Right cardiac atrium (tissue), 5 donors: ENCODE measurements around the gene COQ3. TPM values are rescaled to one million over a fixed set of nuclear protein-coding genes. Genes with fewer than 3 reads are reported as not detected.
A peak's percentile ranks its signal among the peaks of the same experiment; 100 is the strongest.
"Not testable (repeated sequence)": the region's sequence is repeated elsewhere in the genome, so short reads cannot be mapped to it uniquely, and the experiment has no call there.

Experiments used
- ATAC-seq, 2 donors: fragments of 200-7000 bp; cut with Tn5 transposase; one replicate each; pipeline versions ENCODE4 v1.8.0 to v1.9.1; 2020; ENCODE audit warnings: moderate library complexity in 2 of 2, mild to moderate bottlenecking in 1 of 2
- DNase-seq, 3 donors: peaks; one replicate each; pipeline ENCODE4 v3.0.0-alpha.2; 2020
- H3K27ac ChIP-seq: one replicate; pipeline ENCODE4 v1.5.1; 2013; ENCODE audit warnings: mild to moderate bottlenecking, low read length, control low read depth, moderate library complexity
- H3K27me3 ChIP-seq: one replicate; pipeline ENCODE4 v1.6.1; 2013; ENCODE audit not compliant: control insufficient read depth, insufficient read depth
- H3K4me1 ChIP-seq: one replicate; pipeline ENCODE4 v1.6.1; 2013; ENCODE audit warnings: low read length; ENCODE audit not compliant: control insufficient read depth, insufficient read depth
- H3K4me3 ChIP-seq: one replicate; pipeline ENCODE4 v1.5.1; 2013; ENCODE audit warnings: low read length, control low read depth
- H3K9me3 ChIP-seq: one replicate; pipeline ENCODE4 v1.6.1; 2013; ENCODE audit warnings: low read length; ENCODE audit not compliant: control insufficient read depth
- WGBS: extraction: QIAGEN DNeasy Blood & Tissue Kit; methylation state at CpG from one replicate; pipeline ENCODE4 v1.1.7; 2013; 5-methylcytosine and 5-hydroxymethylcytosine counted together
- intact Hi-C, 4 donors: fragments of 100-400 bp; cut with DNase I; formaldehyde crosslinking; loops; one replicate each; pipeline versions ENCODE4 v1.11.0 to v1.14.0; 2022 to 2023
- polyA plus RNA-seq: library from polyadenylated mRNA; stranded (reverse); fragments of 200-250 nt; gene quantifications from one replicate; pipeline ENCODE4 v1.2.3, GENCODE V29; 2013
- total RNA-seq, 4 donors: library from RNA; stranded (reverse); fragmentation: NEBNext Ultra II Directional; extraction: Animal tissue kit (Norgen Biotek cat#: 25700); gene quantifications; one replicate each; pipeline ENCODE4 v1.2.1, GENCODE V29; 2021
- donor health status: healthy with polysubstance abuse.
- donor health status: DM: no; HTN: yes; CAD: no.
- donor health status: DM: no; HTN: no; CAD: no.
- donor health status: DM: no; HTN: yes; CAD: no; lungs with severe emphysema.
- donor health status: DM: yes; HTN: yes; CAD: no.

The COQ3 gene
- total and polyA plus RNA-seq, 5 donors: 17.9 to 39.2 (median 26.6) TPM

DNA sequence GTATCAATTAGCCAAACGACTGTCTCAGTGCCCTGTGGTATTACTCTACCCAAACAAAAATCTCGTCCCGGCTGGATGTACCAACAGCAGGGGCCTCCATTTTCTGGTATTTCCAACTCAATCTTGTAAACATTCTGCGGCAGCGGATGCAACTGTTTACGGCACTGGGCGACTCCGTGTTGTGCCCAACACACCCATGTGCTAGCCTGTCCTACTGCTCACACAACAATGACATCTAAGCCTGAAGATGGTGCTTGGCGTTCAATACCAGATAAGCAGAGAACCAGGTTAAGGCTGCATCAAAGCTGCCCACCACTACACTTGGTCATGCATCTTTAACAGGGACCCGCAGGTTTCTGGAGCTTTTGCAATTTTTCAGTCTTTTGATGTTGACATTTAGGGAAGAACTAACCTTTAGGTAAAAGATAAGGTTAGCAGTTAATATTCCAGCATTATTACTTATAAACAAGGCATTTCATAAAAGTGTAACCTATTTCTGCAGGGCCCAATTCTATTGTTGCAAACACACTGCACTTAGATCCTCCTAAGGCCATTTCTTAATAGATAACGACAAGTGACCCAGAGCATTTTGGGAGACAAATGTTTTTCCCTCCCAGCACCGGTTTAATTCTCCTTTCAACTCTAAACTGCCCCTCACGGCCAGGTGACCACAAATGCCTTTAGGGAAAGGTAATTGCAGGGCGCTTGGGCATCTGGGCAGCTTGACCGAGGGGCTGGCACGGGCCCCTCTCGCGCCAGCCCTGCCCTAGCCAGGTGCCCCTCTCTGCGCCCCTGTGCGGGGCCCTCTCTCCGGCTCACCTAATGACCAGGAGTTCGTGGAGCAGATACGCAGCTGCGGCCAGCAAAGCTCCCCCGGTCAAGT, 45.5 kb downstream of the COQ3 start:
- ATAC-seq: no peak
- no peak overlapping the region for H3K27ac ChIP-seq
- 51% methylated on average over 25 of the region's 25 CpGs for WGBS
- no peak for DNase-seq
- peak overlapping the region; percentile 71 for H3K4me3 ChIP-seq
- peaks cover 2% of the 10 kb centered on the region for H3K27me3 ChIP-seq
- H3K4me1 ChIP-seq: no peaks in the 10 kb centered on the region
- no peaks in the 10 kb centered on the region for H3K9me3 ChIP-seq
- intact Hi-C loops: no loop called here

DNA sequence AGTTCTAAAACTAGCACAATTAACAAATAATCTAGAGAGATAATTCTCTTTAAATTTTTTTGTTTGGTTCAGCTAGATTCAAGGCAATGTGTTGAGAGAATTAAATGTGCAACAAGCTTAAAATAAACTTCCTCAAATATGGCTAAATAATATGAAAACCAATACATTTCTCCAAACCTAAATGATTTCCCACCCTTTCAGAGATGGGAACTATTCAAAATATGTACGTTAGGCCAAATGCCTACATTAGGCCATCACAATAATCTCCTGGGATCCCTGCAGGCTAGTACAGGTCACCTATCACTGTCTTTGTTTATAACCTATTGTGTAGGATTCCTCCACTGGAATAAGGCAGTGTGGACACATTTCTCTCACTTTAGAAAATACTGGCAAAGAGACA, 46.2 kb downstream of the COQ3 start:
- DNase-seq: no peak
- H3K27ac ChIP-seq: no peak overlapping the region
- WGBS: 69% methylated on average over 1 of the region's 1 CpG
- intact Hi-C loops: no loop called here
- no peaks in the 10 kb centered on the region for H3K9me3 ChIP-seq
- H3K4me1 ChIP-seq: no peaks in the 10 kb centered on the region
- ATAC-seq: no peak
- peaks cover 2% of the 10 kb centered on the region for H3K27me3 ChIP-seq
- no peak overlapping the region for H3K4me3 ChIP-seq

DNA sequence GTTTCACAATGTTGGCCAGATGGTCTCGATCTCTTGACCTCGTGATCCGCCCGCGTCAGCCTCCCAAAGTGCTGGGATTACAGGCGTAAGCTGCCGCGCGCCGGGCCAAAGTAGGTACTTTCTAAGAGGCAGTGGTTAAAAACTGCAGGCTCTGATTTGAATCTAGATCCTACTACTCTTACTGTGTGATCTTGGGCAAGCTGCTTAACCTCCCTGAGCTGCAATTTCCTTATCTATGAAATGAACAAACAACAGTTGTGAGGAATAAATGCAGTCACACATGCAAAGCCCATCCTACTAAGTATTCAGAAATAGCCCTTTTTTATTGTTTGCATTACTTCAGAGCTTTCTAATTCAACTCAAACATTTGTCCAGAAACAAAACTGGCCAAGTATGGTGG, 47.4 kb downstream of the COQ3 start:
- intact Hi-C loops: no loop called here
- Histone ChIP-seq H3K4me3 (no peak overlapping the region), H3K27me3 (peaks cover 2% of the 10 kb centered on the region), H3K9me3 (no peaks in the 10 kb centered on the region), H3K27ac (no peak overlapping the region), H3K4me1 (no peaks in the 10 kb centered on the region)
- ATAC-seq: no peak
- DNase-seq: no peak
- WGBS: 92% methylated on average over 10 of the region's 10 CpGs

DNA sequence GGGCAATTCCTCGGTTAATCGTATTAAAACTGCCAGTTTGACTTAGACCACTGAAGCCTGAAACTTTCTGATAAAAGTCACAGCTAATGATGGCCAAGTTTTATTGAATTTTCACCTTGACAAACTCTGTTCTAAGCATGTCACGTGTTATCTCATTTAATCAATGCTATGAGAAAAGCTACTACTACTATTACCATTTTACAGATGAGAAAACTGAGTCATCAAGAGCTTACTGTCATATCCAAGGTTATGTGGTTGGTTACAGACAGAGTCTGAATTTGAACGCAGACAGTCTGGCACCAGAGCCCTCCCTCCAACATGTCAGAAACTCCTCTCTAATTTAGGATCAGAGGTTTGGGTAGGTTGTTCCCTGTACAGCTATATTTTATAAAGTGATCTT, 48.8 kb downstream of the COQ3 start:
- ATAC-seq (no peak), DNase-seq (no peak)
- intact Hi-C loops: no loop called here
- H3K27ac ChIP-seq: no peak overlapping the region
- 91% methylated on average over 4 of the region's 4 CpGs for WGBS
- no peaks in the 10 kb centered on the region for H3K9me3 ChIP-seq
- H3K4me1 ChIP-seq: no peaks in the 10 kb centered on the region
- H3K27me3 ChIP-seq: peaks cover 2% of the 10 kb centered on the region
- no peak overlapping the region for H3K4me3 ChIP-seq

DNA sequence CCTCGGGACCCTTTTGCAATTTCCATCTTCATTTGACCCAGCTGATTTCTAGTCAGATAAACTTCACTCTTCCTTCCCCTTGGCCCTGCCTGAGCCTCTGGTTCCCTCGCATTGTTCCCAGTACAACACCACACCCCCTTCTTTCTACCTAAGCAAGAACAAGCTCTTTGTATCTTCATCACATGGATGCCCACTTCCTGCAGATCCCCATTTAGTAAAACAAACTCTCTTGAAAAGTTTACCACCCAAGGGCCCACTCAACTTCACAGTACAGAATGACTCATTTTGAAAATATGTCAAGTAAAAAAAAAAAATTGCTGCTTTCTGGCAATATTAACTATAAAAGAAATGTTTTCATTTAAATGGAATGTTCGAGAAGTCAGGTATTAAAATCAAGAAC, 49.7 kb downstream of the COQ3 start:
- Histone ChIP-seq H3K27me3 (peaks cover 2% of the 10 kb centered on the region), H3K9me3 (no peaks in the 10 kb centered on the region), H3K4me1 (no peaks in the 10 kb centered on the region), H3K27ac (no peak overlapping the region), H3K4me3 (no peak overlapping the region)
- intact Hi-C loops: no loop called here
- DNase-seq (no peak), ATAC-seq (no peak)
- WGBS: 42% methylated on average over 3 of the region's 3 CpGs

DNA sequence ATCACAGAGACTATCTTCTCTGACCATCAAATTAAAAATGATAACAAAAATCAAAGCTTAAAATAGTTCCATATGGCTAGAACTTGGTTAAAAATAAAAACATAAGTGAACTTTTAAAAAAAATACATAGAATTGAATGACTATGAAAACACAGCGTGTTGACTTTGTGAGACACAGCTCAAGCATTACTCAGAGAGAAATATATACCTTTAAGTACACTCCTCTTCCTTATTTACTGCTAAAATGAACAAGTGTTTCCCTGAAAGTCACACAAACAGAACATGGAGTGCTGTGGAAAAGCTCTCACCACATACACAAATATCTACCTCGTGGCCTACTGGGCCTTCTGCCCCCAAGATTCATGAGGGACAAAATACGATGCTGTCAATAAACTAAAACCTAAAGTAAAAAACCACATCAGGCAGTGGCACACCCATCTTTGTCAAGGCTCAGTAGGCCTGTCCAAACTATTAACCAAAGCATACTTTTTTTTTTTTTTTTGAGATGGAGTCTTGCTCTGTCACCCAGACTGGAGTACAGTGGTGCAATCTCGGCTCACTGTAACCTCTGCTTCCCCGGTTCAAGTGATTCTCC, 52.0 kb downstream of the COQ3 start:
- Histone ChIP-seq H3K4me1 (no peaks in the 10 kb centered on the region), H3K4me3 (no peak overlapping the region), H3K27ac (no peak overlapping the region), H3K9me3 (no peaks in the 10 kb centered on the region), H3K27me3 (no peaks in the 10 kb centered on the region)
- ATAC-seq: no peak
- intact Hi-C loops: no loop called here
- DNase-seq: no peak
- WGBS: 96% methylated on average over 5 of the region's 5 CpGs

DNA sequence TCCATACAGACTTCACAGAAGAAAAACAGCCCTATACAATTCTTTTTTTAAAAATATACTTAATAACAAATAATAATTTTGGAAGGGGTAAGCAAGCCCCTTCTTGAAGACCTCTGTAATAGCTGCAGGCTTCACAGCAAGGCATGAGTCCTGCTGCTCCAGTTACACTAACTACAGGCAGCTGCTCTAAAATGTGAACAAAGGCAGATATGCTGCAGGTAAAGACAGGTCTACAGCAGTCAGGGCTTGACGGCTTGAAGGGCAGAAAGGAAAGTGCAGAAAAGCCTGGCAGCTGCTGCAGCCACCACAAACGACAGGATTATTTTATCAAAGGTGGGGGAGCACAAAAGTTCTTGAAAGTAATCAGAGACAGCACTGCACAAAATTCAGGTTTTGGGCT, 55.8 kb downstream of the COQ3 start:
- no peaks in the 10 kb centered on the region for H3K4me1 ChIP-seq
- H3K9me3 ChIP-seq: no peaks in the 10 kb centered on the region
- 44% methylated on average over 2 of the region's 2 CpGs for WGBS
- DNase-seq (no peak), ATAC-seq (no peak)
- no peak overlapping the region for H3K27ac ChIP-seq
- no peak overlapping the region for H3K4me3 ChIP-seq
- intact Hi-C loops: no loop called here
- H3K27me3 ChIP-seq: no peaks in the 10 kb centered on the region

DNA sequence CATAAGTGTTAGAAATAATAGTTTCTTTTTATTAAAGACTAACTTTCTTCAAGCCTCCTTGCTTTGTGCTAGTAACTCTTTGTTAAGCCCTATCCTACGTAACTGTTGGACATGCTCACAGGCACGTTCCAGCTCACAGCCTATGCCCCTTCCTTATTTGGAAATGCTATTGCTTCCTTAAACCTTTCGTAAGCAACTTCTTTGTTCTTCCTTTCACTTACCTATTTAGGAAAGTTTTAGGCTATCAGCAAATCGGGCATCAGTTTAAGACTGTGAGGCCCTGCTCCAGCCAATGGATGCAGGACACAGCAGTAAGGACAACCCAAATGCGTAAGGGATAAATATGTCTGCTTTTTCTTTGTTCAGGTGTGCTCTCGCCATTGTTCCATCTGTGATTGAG, 58.7 kb downstream of the COQ3 start:
- H3K4me1 ChIP-seq, H3K9me3 ChIP-seq, H3K27ac ChIP-seq, intact Hi-C loops, ATAC-seq, H3K27me3 ChIP-seq, DNase-seq, H3K4me3 ChIP-seq: not testable (repeated sequence)
- WGBS: 74% methylated on average over 6 of the region's 6 CpGs

DNA sequence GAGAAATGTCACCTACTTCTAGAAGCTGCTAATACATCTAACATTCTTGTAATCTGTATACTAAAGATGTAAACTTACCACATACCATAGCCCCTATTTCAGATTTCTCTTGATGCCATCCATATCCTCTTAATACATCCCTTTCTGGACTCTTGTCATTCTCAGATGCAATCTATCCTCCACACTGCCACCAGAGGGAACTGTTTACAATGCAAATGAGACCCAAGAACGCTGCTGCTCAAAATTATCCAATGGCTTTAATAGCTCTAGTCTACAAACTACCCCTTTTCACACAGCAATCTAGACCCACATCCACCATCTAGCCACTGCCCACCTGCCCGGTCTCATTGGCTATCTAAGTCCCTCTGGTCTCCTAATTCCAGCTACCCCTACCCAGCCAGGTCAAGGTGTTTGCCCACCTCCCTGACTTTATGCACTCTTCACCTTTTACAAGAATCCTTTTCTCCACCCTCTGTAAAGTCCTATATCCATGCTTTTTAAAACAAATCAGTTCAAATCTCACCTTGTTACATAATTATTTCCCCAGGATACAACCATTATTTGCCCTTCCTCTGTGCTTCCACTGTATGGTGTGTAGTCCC, 59.4 kb downstream of the COQ3 start:
- Histone ChIP-seq H3K27me3 (no peaks in the 10 kb centered on the region), H3K27ac (no peak overlapping the region), H3K9me3 (no peaks in the 10 kb centered on the region), H3K4me3 (no peak overlapping the region), H3K4me1 (no peaks in the 10 kb centered on the region)
- no peak for ATAC-seq
- intact Hi-C loops: no loop called here
- 56% methylated on average over 2 of the region's 2 CpGs for WGBS
- no peak for DNase-seq

DNA sequence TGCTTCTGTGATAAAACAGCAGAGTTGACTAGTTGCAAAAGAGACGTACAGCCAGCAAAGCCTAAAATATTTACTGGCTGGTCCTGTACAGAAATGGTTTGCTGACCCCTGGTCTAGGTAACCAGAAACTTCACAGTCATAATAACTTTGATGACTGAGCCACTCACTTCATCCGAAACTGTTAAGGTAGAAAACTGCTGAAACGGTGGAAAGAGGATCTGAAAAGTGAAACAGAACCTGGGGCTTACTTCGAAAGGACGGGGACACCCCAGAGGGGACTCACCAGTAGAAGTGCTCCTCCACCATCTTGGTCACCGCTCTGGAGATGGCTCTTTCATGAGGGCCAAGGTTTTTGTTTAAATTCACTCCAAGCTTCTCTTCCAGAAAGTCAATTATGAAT, 60.9 kb downstream of the COQ3 start:
- no peak for ATAC-seq
- 79% methylated on average over 6 of the region's 6 CpGs for WGBS
- H3K27ac ChIP-seq: no peak overlapping the region

DNA sequence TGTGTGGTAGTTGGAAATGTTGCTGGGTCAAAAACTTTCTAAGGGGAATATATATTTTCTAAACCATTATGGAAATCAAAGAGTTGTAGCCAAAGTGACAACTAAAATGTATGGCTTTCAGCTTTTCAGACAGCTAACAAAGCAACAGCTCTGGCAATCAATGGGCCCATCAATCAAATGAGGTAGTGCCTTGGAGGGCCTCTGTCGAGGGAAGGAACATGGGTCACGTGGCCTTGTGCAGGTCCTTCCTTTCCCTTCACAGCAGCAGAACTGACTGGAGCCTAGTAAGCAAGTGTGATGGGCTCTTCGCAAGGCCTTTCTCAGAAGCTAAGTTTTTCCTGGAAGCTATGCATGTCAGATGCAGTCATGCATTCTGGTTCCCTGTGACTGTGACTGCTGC, 62.5 kb downstream of the COQ3 start:
- Histone ChIP-seq H3K9me3 (no peaks in the 10 kb centered on the region), H3K27ac (no peak overlapping the region), H3K27me3 (no peaks in the 10 kb centered on the region), H3K4me1 (no peaks in the 10 kb centered on the region), H3K4me3 (no peak overlapping the region)
- intact Hi-C loops: no loop called here
- WGBS: 84% methylated on average over 3 of the region's 3 CpGs
- DNase-seq (no peak), ATAC-seq (no peak)

More for the DNA sequence above, 60.9 kb downstream of the COQ3 start:
- intact Hi-C loops: no loop called here
- Histone ChIP-seq H3K4me1 (no peaks in the 10 kb centered on the region), H3K9me3 (no peaks in the 10 kb centered on the region), H3K27me3 (no peaks in the 10 kb centered on the region), H3K4me3 (no peak overlapping the region)
- DNase-seq: no peak
